Measurements from ENCODE around the gene STBD1. TPM values are rescaled to one million over a fixed set of nuclear protein-coding genes. Genes with fewer than 3 reads are reported as not detected.
"Not testable (repeated sequence)": the region's sequence is repeated elsewhere in the genome, so short reads cannot be mapped to it uniquely, and the experiment has no call there.

Gene STBD1
- total RNA-seq, 1 donor: not detected

DNA sequence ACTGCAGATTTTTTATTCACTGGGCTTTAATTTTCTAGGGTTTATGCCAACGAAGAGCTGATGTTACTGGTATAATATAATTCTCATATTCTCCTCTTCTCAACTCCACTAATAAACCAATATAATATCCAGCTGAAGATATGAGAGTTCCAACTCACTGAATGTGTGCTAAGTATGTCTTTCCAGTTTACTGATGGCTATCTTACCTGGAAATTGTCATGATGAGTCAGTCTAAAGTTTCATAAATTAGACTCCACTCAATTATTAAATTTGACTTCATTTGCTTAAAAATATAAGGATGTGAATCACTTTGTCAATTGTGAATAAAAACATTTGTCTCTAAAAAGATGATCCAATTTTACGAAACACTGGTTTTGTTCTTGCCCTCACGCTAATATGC is 28.4 kb downstream of the STBD1 start:
- H3K4me3 ChIP-seq (ENCODE audit: low read length): no peak overlapping the region
- H3K27me3 ChIP-seq (ENCODE audit: insufficient read depth, low read length): peaks cover 5% of the 10 kb centered on the region
- no peaks in the 10 kb centered on the region for H3K9me3 ChIP-seq (ENCODE audit: low read depth, low read length)
- no peaks in the 10 kb centered on the region for H3K4me1 ChIP-seq (ENCODE audit: insufficient read depth, low read length)

DNA sequence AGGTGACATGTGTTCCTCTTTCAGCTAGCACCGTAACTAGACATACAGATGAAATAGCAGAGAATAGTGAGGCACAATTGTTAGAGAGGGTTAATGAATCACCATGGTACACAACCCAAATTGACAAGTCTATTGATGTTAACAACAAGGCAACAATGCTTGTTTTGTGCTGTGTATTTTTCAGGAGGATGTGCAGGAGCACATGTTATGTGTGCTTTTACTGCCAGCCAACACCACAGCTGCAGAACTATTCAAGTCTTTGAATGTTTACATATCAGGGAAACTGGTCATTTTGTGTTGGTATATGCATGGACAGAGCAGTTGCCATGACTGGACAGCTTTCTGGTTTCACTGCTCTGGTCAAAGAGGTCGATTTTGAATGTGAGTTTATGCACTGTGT is 32.8 kb downstream of the STBD1 start:
- no peaks in the 10 kb centered on the region for H3K4me1 ChIP-seq (ENCODE audit: insufficient read depth, low read length)
- H3K9me3 ChIP-seq (ENCODE audit: low read depth, low read length): no peaks in the 10 kb centered on the region
- H3K27me3 ChIP-seq (ENCODE audit: insufficient read depth, low read length): no peaks in the 10 kb centered on the region
- no peak overlapping the region for H3K4me3 ChIP-seq (ENCODE audit: low read length)

DNA sequence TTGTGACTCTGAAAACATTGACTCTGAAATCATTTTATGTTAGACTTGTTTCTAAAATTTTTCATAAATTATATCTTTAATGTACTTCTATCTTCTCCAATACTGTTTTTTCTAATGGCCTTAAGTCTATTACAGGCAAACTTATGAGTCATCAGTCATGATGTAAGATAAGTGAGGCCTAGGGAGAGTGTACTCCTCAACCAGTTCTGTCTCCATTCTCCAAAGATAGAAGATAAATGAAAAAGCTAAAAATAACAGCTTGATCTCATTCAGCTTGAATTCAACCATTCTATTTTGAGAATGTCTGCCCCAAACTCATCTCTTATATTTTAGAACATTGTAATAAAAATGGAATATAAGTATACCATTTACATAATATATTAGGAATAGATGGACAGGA is 34.5 kb downstream of the STBD1 start:
- no peaks in the 10 kb centered on the region for H3K4me1 ChIP-seq (ENCODE audit: insufficient read depth, low read length)
- H3K4me3 ChIP-seq (ENCODE audit: low read length): no peak overlapping the region
- H3K9me3 ChIP-seq (ENCODE audit: low read depth, low read length): no peaks in the 10 kb centered on the region
- no peaks in the 10 kb centered on the region for H3K27me3 ChIP-seq (ENCODE audit: insufficient read depth, low read length)

DNA sequence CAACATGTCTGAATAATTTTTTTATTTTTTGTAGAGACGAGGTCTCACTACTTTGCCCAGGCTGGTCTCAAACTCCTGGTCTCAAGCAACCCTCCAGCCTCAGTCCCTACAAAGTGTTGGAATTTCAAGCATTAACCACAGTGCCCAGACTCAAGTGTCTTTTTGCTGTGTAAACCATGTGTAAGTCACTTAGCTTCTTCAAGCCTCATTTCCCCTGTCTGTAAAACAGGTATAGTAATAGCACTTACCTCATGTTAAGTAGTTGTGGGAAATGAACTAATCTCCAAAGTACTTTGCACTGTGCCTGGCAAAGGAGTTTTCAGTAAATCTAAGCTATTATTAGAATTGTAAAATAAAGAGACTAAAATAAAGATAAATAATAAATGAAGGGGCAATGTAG is 35.7 kb downstream of the STBD1 start:
- no peaks in the 10 kb centered on the region for H3K4me1 ChIP-seq (ENCODE audit: insufficient read depth, low read length)
- H3K27me3 ChIP-seq (ENCODE audit: insufficient read depth, low read length): no peaks in the 10 kb centered on the region
- no peaks in the 10 kb centered on the region for H3K9me3 ChIP-seq (ENCODE audit: low read depth, low read length)

DNA sequence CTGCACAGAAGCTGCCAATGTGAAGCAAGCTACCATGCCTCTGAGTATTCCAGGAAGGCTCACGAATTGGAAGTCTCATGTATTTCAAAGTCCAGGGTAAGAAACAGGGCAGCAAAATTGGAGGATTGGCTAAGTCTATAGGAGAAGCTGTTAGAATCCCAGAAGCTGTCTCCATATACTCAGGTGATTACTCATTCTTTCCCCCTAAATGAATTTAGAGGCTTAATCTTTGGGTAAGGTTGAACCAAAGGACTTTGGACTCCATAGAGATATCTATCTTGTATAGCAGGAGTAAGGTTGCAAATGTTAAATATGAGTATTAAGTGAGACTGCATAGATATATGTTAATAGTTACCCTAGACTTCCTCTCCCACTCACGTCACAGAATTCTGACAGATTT is 36.3 kb downstream of the STBD1 start:
- H3K4me1 ChIP-seq (ENCODE audit: insufficient read depth, low read length): no peaks in the 10 kb centered on the region
- no peak overlapping the region for H3K4me3 ChIP-seq (ENCODE audit: low read length)
- no peaks in the 10 kb centered on the region for H3K9me3 ChIP-seq (ENCODE audit: low read depth, low read length)
- no peaks in the 10 kb centered on the region for H3K27me3 ChIP-seq (ENCODE audit: insufficient read depth, low read length)

More for the DNA sequence above, 35.7 kb downstream of the STBD1 start:
- H3K4me3 ChIP-seq (ENCODE audit: low read length): no peak overlapping the region

DNA sequence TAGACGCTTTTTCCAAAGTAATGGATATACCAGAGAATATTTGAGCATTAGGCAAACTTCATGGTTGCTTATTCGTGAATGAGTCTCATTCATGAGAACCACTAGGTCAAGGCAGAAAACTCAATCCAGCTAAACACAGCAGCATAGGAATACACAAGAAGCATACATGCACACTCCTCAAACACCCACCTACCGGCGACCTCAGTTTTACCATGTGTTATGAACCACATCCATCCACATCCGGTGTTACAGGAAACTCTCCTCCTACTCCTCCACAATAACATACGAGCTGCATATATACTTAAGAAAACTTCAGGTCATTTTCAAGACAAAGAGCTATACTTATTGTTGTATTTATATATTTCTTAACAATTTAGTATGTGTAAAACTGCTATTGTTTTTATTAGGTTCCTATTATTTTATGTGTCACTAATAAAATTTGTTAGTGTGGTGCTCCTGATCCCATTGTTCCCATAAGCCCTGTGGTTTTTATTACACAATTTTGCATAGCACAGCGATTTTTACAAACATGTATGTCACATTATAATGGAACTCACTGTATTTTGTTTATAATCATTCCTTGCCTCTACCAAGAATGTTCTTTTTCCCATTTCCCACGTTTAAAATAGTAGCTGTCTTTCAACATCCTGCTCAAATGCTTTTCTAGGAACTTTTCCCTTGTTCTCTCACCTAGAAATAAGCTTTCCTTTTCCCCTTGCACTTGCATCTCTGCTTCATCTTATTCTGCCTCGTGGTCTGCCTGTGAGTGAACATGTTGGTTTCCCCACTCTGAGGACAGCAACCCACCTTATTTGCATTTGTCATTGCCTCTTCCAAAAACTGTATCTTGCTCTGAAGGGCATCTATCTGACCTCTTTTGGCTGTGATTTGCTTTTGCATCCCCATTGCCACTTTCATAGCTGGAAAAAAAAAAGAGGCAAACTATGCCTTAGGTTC is 48.3 kb downstream of the STBD1 start:
- no peaks in the 10 kb centered on the region for H3K27me3 ChIP-seq (ENCODE audit: insufficient read depth, low read length)
- H3K4me3 ChIP-seq (ENCODE audit: low read length): no peak overlapping the region
- H3K9me3 ChIP-seq (ENCODE audit: low read depth, low read length): no peaks in the 10 kb centered on the region
- H3K4me1 ChIP-seq (ENCODE audit: insufficient read depth, low read length): no peaks in the 10 kb centered on the region

DNA sequence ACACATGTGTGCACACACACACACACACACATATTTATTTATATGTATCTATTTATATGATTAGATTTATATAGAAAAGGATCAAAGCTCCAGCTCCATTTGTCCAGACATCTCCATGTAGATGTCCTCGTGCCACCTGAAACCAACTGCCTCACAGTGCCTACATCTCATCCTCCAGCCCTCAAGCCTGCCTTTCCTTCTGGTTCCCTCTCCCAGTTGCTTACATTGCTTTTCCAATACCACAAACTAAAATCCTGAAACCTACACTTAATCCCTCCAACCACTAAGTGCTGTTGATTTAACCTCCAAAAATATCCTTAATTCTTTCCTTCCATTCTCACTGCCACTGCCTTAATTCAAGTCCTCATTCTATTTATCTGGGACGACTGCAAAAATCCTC is 51.4 kb downstream of the STBD1 start:
- H3K4me3 ChIP-seq (ENCODE audit: low read length): no peak overlapping the region
- no peaks in the 10 kb centered on the region for H3K4me1 ChIP-seq (ENCODE audit: insufficient read depth, low read length)
- no peaks in the 10 kb centered on the region for H3K9me3 ChIP-seq (ENCODE audit: low read depth, low read length)
- no peaks in the 10 kb centered on the region for H3K27me3 ChIP-seq (ENCODE audit: insufficient read depth, low read length)

DNA sequence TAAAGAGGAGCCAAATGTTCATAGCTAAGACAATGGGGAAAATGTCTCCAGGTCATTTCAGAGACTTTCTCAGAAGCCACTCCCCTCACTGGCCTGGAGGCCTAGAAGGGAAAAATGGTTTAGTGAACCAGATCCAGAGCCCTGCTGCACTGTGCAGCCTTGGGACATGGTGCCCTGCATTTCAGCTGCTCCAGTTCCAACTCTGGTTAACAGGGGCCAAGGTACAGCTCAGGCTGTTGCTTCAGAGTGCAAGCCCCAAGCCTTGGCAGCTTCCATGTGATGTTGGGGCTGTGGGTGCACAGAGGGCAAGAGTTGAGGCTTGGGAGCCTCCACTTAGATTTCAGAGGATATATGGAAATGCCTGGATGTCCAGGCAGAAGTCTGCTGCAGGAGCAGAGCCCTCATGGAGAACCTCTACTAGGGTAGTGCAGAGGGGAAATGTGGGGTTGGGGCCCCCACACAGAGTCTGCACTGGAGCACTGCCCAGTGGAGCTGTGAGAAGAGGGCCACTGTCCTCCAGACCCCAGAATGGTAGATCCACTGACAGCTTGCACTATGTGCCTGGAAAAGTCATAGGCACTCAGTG is 53.4 kb downstream of the STBD1 start:
- H3K27me3 ChIP-seq (ENCODE audit: insufficient read depth, low read length); H3K9me3 ChIP-seq (ENCODE audit: low read depth, low read length); H3K4me1 ChIP-seq (ENCODE audit: insufficient read depth, low read length); H3K4me3 ChIP-seq (ENCODE audit: low read length): not testable (repeated sequence)

Other genes with a start within 250 kb of the STBD1 start
- not detected for gene ART3, start 232.0 kb upstream of the STBD1 start, total RNA-seq
- gene NUP54, start 158.3 kb upstream of the STBD1 start, total RNA-seq: 82.9 TPM
- gene SCARB2, start 92.9 kb upstream of the STBD1 start, total RNA-seq: 35.3 TPM
- 0.21 TPM for gene FAM47E, start 55.0 kb upstream of the STBD1 start, total RNA-seq
- not detected for gene CCDC158, start 114.4 kb downstream of the STBD1 start, total RNA-seq
- gene SHROOM3, start 128.5 kb downstream of the STBD1 start, total RNA-seq: 0.42 TPM

Data from mononuclear cell (primary cell).